K562 (cell line): Measurements from ENCODE around the gene ZNF627.

Experiments
- NR3C1 ChIP-seq: sonication (generic); formaldehyde crosslinking; IDR thresholded peaks from 2 replicates; pipeline ENCODE4 v1.8.1; 2022; ENCODE audit warnings: missing genetic modification reagents
- TF ChIP-seq, protein P1 (sequence below), 3 experiments: IDR thresholded peaks in 2 of 3; conservative IDR thresholded peaks in 1 of 3; 2 replicates each; pipeline ENCODE4 v1.5.1; 2011 to 2012; ENCODE audit warnings: low read length in 3 of 3, mild to moderate bottlenecking in 3 of 3, control low read depth in 2 of 3, improper control_type of control experiment in 1 of 3, inconsistent platforms in 1 of 3, low read depth in 1 of 3, mixed read lengths in 1 of 3, moderate library complexity in 1 of 3; ENCODE audit not compliant: insufficient read depth in 2 of 3
- TF ChIP-seq, protein P2 (sequence below): fragments of 250-450 bp; sonication (Bioruptor Pico); IDR thresholded peaks from 2 replicates; pipeline ENCODE4 v1.5.0; 2020; ENCODE audit warnings: mild to moderate bottlenecking, borderline replicate concordance
- TF ChIP-seq, protein P3 (sequence below): fragments of 250-450 bp; sonication (Bioruptor Pico); IDR thresholded peaks from 2 replicates; pipeline ENCODE4 v1.9.0; 2021; ENCODE audit warnings: mild to moderate bottlenecking

DNA sequence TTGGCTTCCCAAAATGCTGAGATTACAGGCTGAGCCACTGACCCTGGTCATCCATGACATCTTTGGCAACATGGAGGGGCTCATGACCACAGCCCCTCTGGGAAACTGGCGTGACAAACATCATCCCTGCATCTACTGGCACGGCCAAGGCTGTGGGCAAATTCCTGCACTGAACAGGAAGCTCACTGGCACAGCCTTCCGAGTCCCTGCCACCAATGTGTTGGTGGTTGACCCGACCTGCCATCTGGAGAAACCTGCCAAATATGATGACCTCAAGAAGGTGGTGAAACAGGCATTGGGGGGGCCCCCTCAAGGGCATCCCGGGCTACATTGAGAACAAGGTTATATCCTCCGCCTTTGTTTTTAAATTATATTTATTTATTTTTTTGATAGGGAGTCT is 11.0 kb upstream of the ZNF627 start:
- TF ChIP-seq, protein P1, sequence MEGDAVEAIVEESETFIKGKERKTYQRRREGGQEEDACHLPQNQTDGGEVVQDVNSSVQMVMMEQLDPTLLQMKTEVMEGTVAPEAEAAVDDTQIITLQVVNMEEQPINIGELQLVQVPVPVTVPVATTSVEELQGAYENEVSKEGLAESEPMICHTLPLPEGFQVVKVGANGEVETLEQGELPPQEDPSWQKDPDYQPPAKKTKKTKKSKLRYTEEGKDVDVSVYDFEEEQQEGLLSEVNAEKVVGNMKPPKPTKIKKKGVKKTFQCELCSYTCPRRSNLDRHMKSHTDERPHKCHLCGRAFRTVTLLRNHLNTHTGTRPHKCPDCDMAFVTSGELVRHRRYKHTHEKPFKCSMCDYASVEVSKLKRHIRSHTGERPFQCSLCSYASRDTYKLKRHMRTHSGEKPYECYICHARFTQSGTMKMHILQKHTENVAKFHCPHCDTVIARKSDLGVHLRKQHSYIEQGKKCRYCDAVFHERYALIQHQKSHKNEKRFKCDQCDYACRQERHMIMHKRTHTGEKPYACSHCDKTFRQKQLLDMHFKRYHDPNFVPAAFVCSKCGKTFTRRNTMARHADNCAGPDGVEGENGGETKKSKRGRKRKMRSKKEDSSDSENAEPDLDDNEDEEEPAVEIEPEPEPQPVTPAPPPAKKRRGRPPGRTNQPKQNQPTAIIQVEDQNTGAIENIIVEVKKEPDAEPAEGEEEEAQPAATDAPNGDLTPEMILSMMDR (IDR thresholded peaks at IDR 0.05 in 2 of 3, conservative IDR thresholded peaks at IDR 0.05 in 1 of 3; ENCODE audit: insufficient read depth in 2 of 3, low read depth in 1 of 3, low read length in 3 of 3) = no peak
- no peak for TF ChIP-seq NR3C1
- TF ChIP-seq, protein P2, sequence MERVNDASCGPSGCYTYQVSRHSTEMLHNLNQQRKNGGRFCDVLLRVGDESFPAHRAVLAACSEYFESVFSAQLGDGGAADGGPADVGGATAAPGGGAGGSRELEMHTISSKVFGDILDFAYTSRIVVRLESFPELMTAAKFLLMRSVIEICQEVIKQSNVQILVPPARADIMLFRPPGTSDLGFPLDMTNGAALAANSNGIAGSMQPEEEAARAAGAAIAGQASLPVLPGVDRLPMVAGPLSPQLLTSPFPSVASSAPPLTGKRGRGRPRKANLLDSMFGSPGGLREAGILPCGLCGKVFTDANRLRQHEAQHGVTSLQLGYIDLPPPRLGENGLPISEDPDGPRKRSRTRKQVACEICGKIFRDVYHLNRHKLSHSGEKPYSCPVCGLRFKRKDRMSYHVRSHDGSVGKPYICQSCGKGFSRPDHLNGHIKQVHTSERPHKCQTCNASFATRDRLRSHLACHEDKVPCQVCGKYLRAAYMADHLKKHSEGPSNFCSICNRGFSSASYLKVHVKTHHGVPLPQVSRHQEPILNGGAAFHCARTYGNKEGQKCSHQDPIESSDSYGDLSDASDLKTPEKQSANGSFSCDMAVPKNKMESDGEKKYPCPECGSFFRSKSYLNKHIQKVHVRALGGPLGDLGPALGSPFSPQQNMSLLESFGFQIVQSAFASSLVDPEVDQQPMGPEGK (CRISPR knock-in tag) = no peak
- TF ChIP-seq, protein P3, sequence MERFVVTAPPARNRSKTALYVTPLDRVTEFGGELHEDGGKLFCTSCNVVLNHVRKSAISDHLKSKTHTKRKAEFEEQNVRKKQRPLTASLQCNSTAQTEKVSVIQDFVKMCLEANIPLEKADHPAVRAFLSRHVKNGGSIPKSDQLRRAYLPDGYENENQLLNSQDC (CRISPR knock-in tag) = no peak
